RWPE2 (cell line): ENCODE measurements around the gene STAG3.
"Not testable (repeated sequence)": the region's sequence is repeated elsewhere in the genome, so short reads cannot be mapped to it uniquely, and the experiment has no call there.

Source experiments
- ATAC-seq: fragments of 200-7000 bp; cut with Tn5 transposase; 3 replicates; pipeline ENCODE4 v1.9.1; 2021; ENCODE audit warnings: low read depth
- DNase-seq: peaks from one replicate; pipeline ENCODE4 v3.0.0-alpha.2; 2020; ENCODE audit warnings: low spot score
- H3K27ac ChIP-seq: fragments of 450-650 bp; 2 replicates; pipeline ENCODE4 v1.5.1; 2017; ENCODE audit warnings: mild to moderate bottlenecking; ENCODE audit not compliant: poor library complexity, severe bottlenecking
- H3K27me3 ChIP-seq: fragments of 250-450 bp; sonication (Bioruptor Pico); 2 replicates; pipeline ENCODE4 v1.5.1; 2021; ENCODE audit warnings: mild to moderate bottlenecking, moderate library complexity; ENCODE audit not compliant: insufficient read depth, poor library complexity, severe bottlenecking
- H3K36me3 ChIP-seq: fragments of 250-450 bp; sonication (Bioruptor Pico); 2 replicates; pipeline ENCODE4 v1.5.1; 2020; ENCODE audit warnings: low read depth, mild to moderate bottlenecking, moderate library complexity
- H3K4me1 ChIP-seq: fragments of 250-450 bp; sonication (Bioruptor Pico); 2 replicates; pipeline ENCODE4 v1.5.1; 2021; ENCODE audit warnings: mild to moderate bottlenecking, moderate library complexity; ENCODE audit not compliant: insufficient read depth, poor library complexity, severe bottlenecking
- H3K4me3 ChIP-seq: fragments of 250-450 bp; sonication (Bioruptor Pico); 2 replicates; pipeline ENCODE4 v1.5.1; 2021; ENCODE audit warnings: mild to moderate bottlenecking, moderate library complexity; ENCODE audit not compliant: severe bottlenecking
- H3K9me3 ChIP-seq: fragments of 250-450 bp; sonication (Bioruptor Pico); 2 replicates; pipeline ENCODE4 v1.5.1; 2021; ENCODE audit warnings: mild to moderate bottlenecking, moderate library complexity; ENCODE audit not compliant: severe bottlenecking
- TF ChIP-seq, protein P1 (sequence below): fragments of 450-650 bp; IDR thresholded peaks from one replicate; pipeline ENCODE4 v1.5.1; 2017; ENCODE audit warnings: mild to moderate bottlenecking, moderate library complexity; ENCODE audit not compliant: poor library complexity, severe bottlenecking

STAG3 gene

GRCh38 chr7:100132697-100133151, 45.0 kb upstream of the STAG3 start:
- no peak overlapping the region for H3K4me3 ChIP-seq
- H3K27me3 ChIP-seq, result no peaks in the 10 kb centered on the region
- H3K9me3 ChIP-seq, result no peaks in the 10 kb centered on the region
- no peak for DNase-seq
- H3K36me3 ChIP-seq, result no peaks in the 10 kb centered on the region
- H3K4me1 ChIP-seq, result no peaks in the 10 kb centered on the region
- TF ChIP-seq, protein P1, sequence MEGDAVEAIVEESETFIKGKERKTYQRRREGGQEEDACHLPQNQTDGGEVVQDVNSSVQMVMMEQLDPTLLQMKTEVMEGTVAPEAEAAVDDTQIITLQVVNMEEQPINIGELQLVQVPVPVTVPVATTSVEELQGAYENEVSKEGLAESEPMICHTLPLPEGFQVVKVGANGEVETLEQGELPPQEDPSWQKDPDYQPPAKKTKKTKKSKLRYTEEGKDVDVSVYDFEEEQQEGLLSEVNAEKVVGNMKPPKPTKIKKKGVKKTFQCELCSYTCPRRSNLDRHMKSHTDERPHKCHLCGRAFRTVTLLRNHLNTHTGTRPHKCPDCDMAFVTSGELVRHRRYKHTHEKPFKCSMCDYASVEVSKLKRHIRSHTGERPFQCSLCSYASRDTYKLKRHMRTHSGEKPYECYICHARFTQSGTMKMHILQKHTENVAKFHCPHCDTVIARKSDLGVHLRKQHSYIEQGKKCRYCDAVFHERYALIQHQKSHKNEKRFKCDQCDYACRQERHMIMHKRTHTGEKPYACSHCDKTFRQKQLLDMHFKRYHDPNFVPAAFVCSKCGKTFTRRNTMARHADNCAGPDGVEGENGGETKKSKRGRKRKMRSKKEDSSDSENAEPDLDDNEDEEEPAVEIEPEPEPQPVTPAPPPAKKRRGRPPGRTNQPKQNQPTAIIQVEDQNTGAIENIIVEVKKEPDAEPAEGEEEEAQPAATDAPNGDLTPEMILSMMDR, result peak; percentile 90
- peak; percentile 90 for ATAC-seq
- H3K27ac ChIP-seq, result no peak overlapping the region

GRCh38 chr7:100137851-100138760, 39.6 kb upstream of the STAG3 start:
- TF ChIP-seq, protein P1, result no peak
- Histone ChIP-seq H3K4me3 (no peak overlapping the region), H3K9me3 (no peaks in the 10 kb centered on the region), H3K27me3 (no peaks in the 10 kb centered on the region), H3K4me1 (no peaks in the 10 kb centered on the region), H3K27ac (no peak overlapping the region), H3K36me3 (no peaks in the 10 kb centered on the region)
- ATAC-seq (no peak), DNase-seq (no peak)

GRCh38 chr7:100141555-100141949, 36.2 kb upstream of the STAG3 start:
- H3K36me3 ChIP-seq, result no peaks in the 10 kb centered on the region
- DNase-seq (no peak), ATAC-seq (no peak)
- TF ChIP-seq, protein P1, result no peak
- H3K4me3 ChIP-seq, result no peak overlapping the region
- H3K27me3 ChIP-seq, result no peaks in the 10 kb centered on the region
- H3K4me1 ChIP-seq, result no peaks in the 10 kb centered on the region
- no peak overlapping the region for H3K27ac ChIP-seq
- no peaks in the 10 kb centered on the region for H3K9me3 ChIP-seq

GRCh38 chr7:100142461-100142860, 35.3 kb upstream of the STAG3 start:
- ATAC-seq, result no peak
- Histone ChIP-seq H3K27me3 (no peaks in the 10 kb centered on the region), H3K9me3 (no peaks in the 10 kb centered on the region), H3K27ac (no peak overlapping the region), H3K4me3 (no peak overlapping the region), H3K4me1 (no peaks in the 10 kb centered on the region), H3K36me3 (no peaks in the 10 kb centered on the region)
- TF ChIP-seq, protein P1, result no peak
- DNase-seq, result no peak

- ATAC-seq, H3K4me3 ChIP-seq, H3K4me1 ChIP-seq, H3K27ac ChIP-seq, DNase-seq, H3K27me3 ChIP-seq, H3K9me3 ChIP-seq: not testable (repeated sequence)
- 0 out of 2 replicates have a peak, but pooled peaks cover 17% of the 10 kb centered on the region for H3K36me3 ChIP-seq
Observed at GRCh38 chr7:100146350-100146749, 31.4 kb upstream of the STAG3 start.
